ENCODE measurements around the gene VEGFD.

GRCh38 chrX:15349046-15349445 is 35.2 kb downstream of the VEGFD start:
- TF ChIP-seq POLR2A (IDR thresholded peaks at IDR 0.05) (no peak), CTCF (IDR thresholded peaks at IDR 0.05) (peak in 2 of 3 donors; percentile 51 to 60)
